DOHH2 (cell line): ENCODE data around the gene SLC12A3.

ENCODE experiments used
- CTCF ChIP-seq: fragments of 200-600 bp; sonication (generic); IDR thresholded peaks from one replicate; pipeline ENCODE4 v1.5.1; 2014; ENCODE audit warnings: antibody characterized with exemption, mild to moderate bottlenecking, low read depth, low read length; ENCODE audit not compliant: poor library complexity, severe bottlenecking
- EZH2phosphoT487 ChIP-seq: fragments of 200-600 bp; sonication (generic); IDR thresholded peaks from 2 replicates; pipeline ENCODE4 v1.6.1; 2017; ENCODE audit warnings: borderline replicate concordance, mild to moderate bottlenecking, antibody characterized with exemption, low read length, moderate library complexity, mixed read lengths

DNA sequence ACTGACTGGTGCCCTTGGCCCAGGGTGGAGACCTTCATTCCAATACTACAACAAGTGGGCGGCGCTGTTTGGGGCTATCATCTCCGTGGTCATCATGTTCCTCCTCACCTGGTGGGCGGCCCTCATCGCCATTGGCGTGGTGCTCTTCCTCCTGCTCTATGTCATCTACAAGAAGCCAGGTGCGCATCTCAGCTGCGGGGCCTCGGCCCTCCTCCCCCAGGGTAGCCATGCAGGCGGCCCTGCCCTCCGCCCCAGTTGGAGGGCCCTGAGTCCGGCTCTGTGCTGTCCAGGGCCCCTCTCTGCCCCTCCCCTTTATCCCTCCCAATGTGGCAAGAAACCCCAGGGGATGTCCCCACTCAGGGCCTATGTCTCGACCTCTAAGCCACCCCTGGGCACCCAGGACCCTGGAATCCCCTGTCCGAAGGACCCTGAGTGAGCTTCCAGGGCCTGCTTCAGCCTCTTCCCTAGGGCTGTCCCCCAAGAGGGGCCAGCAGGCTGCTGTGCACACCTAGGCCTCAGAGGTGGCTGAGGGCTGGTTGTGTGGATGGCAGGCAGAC is 19.1 kb downstream of the SLC12A3 start:
- TF ChIP-seq CTCF (no peak), EZH2phosphoT487 (no peak)
